Cerebellar nuclear complex (tissue), 1 donor: ENCODE data around the gene SYT7.
A peak's percentile ranks its signal among the peaks of the same experiment; 100 is the strongest.
"Not testable (repeated sequence)": the region's sequence is repeated elsewhere in the genome, so short reads cannot be mapped to it uniquely, and the experiment has no call there.

Source experiments
- DNase-seq, 2 experiments: peaks; one replicate each; lab custom pipeline; 2025; lab: John Stamatoyannopoulos, UW

Gene SYT7

GRCh38 chr11:61581030-61581928 is at the start of gene SYT7:
Gene SYT7, minus strand, starts transcription at chr11:61581076. Its CDS starts 256 bp downstream, at chr11:61580820.
- DNase-seq, result peak; percentile 49 to 78

- no peak for DNase-seq
Observed at GRCh38 chr11:61630089-61630488, 49.2 kb upstream of the SYT7 start.

- DNase-seq, result no peak
Observed at GRCh38 chr11:61629082-61629833, 48.4 kb upstream of the SYT7 start.

- no peak for DNase-seq
Observed at GRCh38 chr11:61628662-61628970, 47.7 kb upstream of the SYT7 start.

GRCh38 chr11:61627850-61628661 is 47.2 kb upstream of the SYT7 start:
- DNase-seq, result no peak

GRCh38 chr11:61626580-61627380 is 45.9 kb upstream of the SYT7 start:
- DNase-seq, result peak in 1 of 2 experiments; percentile 21

- no peak for DNase-seq
Observed at GRCh38 chr11:61625525-61625924, 44.6 kb upstream of the SYT7 start.

GRCh38 chr11:61621917-61622585 is 41.2 kb upstream of the SYT7 start:
- DNase-seq, result no peak

- DNase-seq, result no peak
Observed at GRCh38 chr11:61619471-61620226, 38.8 kb upstream of the SYT7 start.

- DNase-seq, result no peak
Observed at GRCh38 chr11:61618978-61619377, 38.1 kb upstream of the SYT7 start.

GRCh38 chr11:61617515-61617914 is 36.6 kb upstream of the SYT7 start:
- DNase-seq, result no peak

GRCh38 chr11:61616434-61616833 is 35.6 kb upstream of the SYT7 start:
- DNase-seq, result no peak

- DNase-seq, result not testable (repeated sequence)
Observed at GRCh38 chr11:61614782-61615181, 33.9 kb upstream of the SYT7 start.

GRCh38 chr11:61613870-61614269 is 33.0 kb upstream of the SYT7 start:
- no peak for DNase-seq

GRCh38 chr11:61613051-61613450 is 32.2 kb upstream of the SYT7 start:
- no peak for DNase-seq

- no peak for DNase-seq
Observed at GRCh38 chr11:61611309-61611708, 30.4 kb upstream of the SYT7 start.

- no peak for DNase-seq
Observed at GRCh38 chr11:61610905-61611304, 30.0 kb upstream of the SYT7 start.

GRCh38 chr11:61609980-61610366 is 29.1 kb upstream of the SYT7 start:
- no peak for DNase-seq

GRCh38 chr11:61609000-61609979 is 28.4 kb upstream of the SYT7 start:
- DNase-seq, result no peak
